ENCODE measurements around the gene SYCP3. TPM values are rescaled to one million over a fixed set of nuclear protein-coding genes. Genes with fewer than 3 reads are reported as not detected.

The SYCP3 gene
- total and polyA plus RNA-seq, 2 of the 13 experiments (the other 11 are each of a cell fraction or from before 2014, with no cell fraction given): not detected

GRCh38 chr12:101775816-101776215 is 36.6 kb upstream of the SYCP3 start (continued):
- TF ChIP-seq MXI1 (IDR thresholded peaks at IDR 0.05; ENCODE audit: borderline replicate concordance, low read depth, low read length): no peak
- no peak for TF ChIP-seq ZNF598 (CRISPR knock-in tag; IDR thresholded peaks at IDR 0.05; ENCODE audit: borderline replicate concordance)
- no peak for TF ChIP-seq MIER2 (CRISPR knock-in tag; IDR thresholded peaks at IDR 0.05)
- no peak for TF ChIP-seq MTA1 (CRISPR knock-in tag; IDR thresholded peaks at IDR 0.05; ENCODE audit: borderline replicate concordance)
- TF ChIP-seq ZNF292 (CRISPR knock-in tag; IDR thresholded peaks at IDR 0.05; ENCODE audit: borderline replicate concordance, low read depth): no peak

DNA sequence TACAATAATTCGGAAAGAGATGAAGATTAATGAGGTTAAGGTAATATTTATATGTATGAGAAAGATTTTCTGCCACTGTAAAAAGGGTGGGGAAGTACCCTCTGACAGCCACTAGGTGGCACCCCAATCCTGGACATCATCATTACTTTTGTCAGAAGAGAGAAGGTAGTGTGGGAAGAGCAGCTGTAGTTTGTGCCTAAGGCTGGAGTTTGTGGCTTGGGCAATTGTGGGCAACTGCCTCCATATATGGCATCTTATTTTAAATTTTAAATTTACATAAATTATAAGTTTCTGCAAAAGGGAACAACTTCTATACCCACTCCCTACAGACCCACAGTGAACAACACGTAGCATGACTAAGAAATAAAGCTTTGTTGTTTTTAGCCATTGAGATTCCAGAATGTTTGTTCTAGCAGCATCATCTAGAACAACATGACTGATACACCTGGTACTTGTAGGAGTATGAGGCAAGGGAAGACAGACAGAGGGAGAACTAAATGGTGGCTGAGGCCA is 34.4 kb upstream of the SYCP3 start:
- Histone ChIP-seq H3K9ac (ENCODE audit: insufficient read depth, low read depth, low read length) (no peak overlapping the region), H3K79me2 (ENCODE audit: insufficient read depth, low read length) (no peaks in the 10 kb centered on the region), H3K9me3 (ENCODE audit: low read length) (no peaks in the 10 kb centered on the region), H2AFZ (ENCODE audit: low read length) (no peak overlapping the region), H3K27ac (ENCODE audit: extremely low read length, insufficient read depth, low read length) (no peak overlapping the region), H3K4me3 (replicated peaks in 1 of 3; ENCODE audit: insufficient read depth in 1 of 3, low read depth in 2 of 3, low read length in 3 of 3) (no peak overlapping the region), H4K20me1 (ENCODE audit: insufficient read depth, low read length) (no peaks in the 10 kb centered on the region), H3K4me1 (ENCODE audit: insufficient read depth, low read length) (peaks cover 12% of the 10 kb centered on the region), H3K4me2 (ENCODE audit: low read depth, low read length) (no peak overlapping the region), H3K27me3 (ENCODE audit: control insufficient read depth in 1 of 2, insufficient read depth in 2 of 2, low read length in 2 of 2) (no peaks in the 10 kb centered on the region), H3K36me3 (replicated peaks in 1 of 2; ENCODE audit: control insufficient read depth in 1 of 2, insufficient read depth in 2 of 2, low read length in 2 of 2) (no peaks in the 10 kb centered on the region; a peak in 1 of 5 replicates)
- CTCF ChIA-PET (ENCODE audit: low intra/inter-chr PET ratio, low total read pairs): interaction anchor here (1.5 to 3.2 kb wide), 2 partner anchors 57 to 66 kb away, joined by 20 to 23 read pairs; partner anchors contain the start of gene GNPTAB
- TF ChIP-seq ZBTB21 (CRISPR knock-in tag; IDR thresholded peaks at IDR 0.05): no peak
- peak; percentile 82 for TF ChIP-seq SMC3 (IDR thresholded peaks at IDR 0.05; ENCODE audit: low read length)
- TF ChIP-seq STAG1 (CRISPR knock-in tag; IDR thresholded peaks at IDR 0.05): peak; percentile 87
- TF ChIP-seq AGO1 (IDR thresholded peaks at IDR 0.05; ENCODE audit: low read depth, low read length, poor library complexity, severe bottlenecking): no peak
- no peak for TF ChIP-seq ZNF547 (CRISPR knock-in tag; IDR thresholded peaks at IDR 0.05)
- peak; percentile 73 for TF ChIP-seq RAD21 (CRISPR knock-in tag; IDR thresholded peaks at IDR 0.05)
- peak; percentile 85 for TF ChIP-seq CTCF (CRISPR knock-in tag; IDR thresholded peaks at IDR 0.05)
- in situ Hi-C loops (cut with HindIII; ENCODE audit: extremely low pct_ligation_motif_present, low pct_unique_long_range_greater_than_20kb): loop anchor here (5.0 to 25.0 kb wide), 2 partner anchors 64 to 361 kb away; partner anchors contain the start of gene ARL1
- no TSS peak for BruUV-seq (replicated peaks)
- WGBS (ENCODE audit: low lambda C conversion rate): 49% methylated on average over 2 of the region's 2 CpGs
- FAIRE-seq: peak; percentile 67
- ATAC-seq: peak; percentile 76
- POLR2A ChIA-PET: interaction anchor here (0.6 kb wide), 1 partner anchor 106 kb away, joined by 3 read pairs; no protein-coding TSS in a partner anchor
- intact Hi-C loops (cut with micrococcal nuclease; ENCODE audit: unreplicated experiment): loop anchor here (1.0 to 2.0 kb wide), 3 partner anchors 57 to 283 kb away; partner anchors contain the start of gene GNPTAB
- DNase-seq (ENCODE audit: low spot score): peak; percentile 44
